OCI-LY3 (cell line): ENCODE data around the gene HMOX1.

Experiments
- EZH2phosphoT487 ChIP-seq: fragments of 200-600 bp; shearing (Covaris generic); IDR thresholded peaks from 2 replicates; pipeline ENCODE4 v1.6.1; 2018; ENCODE audit warnings: antibody characterized with exemption, mixed run types, low read depth
- TF ChIP-seq, protein P1 (sequence below): fragments of 200-600, 300-600 bp; sonication (generic); IDR thresholded peaks from 2 replicates; pipeline ENCODE4 v1.5.1; 2014; ENCODE audit warnings: antibody characterized with exemption, low read length, low read depth

DNA sequence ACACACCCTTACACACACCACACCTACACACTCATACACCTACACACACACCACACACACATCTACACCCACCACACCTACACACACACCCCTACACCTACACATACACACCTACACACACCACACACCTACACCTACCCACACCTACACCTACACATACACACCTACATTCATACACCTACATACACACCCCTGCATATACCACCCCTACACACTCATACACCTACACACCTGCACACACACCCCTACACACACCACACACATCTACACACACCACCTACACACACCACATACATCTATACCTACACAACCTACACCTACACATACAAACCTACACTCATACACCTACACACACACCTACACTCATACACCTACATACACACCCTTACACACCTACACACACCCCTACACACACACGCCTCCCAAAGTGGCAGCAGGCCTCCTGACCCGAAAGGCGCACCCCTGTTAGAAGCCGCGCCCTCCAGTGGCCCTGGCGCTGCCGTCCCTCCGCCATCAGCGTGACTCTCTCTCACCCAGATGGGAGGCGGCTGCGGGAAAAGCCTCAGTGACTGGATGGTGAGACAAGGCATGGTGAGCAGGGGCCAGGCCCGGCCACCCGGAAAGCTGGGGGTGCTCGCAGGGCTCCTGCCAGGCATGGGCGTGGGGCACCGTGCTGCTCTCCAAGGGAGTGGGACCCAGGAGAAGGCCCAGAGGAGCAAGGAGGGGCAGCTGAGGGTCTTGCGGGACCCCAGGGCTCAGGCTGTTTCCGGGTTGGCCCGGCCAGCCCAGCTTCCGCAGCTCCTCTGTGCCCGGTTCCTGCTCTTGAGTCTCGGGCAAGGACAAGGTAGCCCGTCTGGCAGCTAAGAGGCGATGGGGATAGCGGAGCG lies 37.0 kb upstream of the HMOX1 start:
- TF ChIP-seq, protein P1, sequence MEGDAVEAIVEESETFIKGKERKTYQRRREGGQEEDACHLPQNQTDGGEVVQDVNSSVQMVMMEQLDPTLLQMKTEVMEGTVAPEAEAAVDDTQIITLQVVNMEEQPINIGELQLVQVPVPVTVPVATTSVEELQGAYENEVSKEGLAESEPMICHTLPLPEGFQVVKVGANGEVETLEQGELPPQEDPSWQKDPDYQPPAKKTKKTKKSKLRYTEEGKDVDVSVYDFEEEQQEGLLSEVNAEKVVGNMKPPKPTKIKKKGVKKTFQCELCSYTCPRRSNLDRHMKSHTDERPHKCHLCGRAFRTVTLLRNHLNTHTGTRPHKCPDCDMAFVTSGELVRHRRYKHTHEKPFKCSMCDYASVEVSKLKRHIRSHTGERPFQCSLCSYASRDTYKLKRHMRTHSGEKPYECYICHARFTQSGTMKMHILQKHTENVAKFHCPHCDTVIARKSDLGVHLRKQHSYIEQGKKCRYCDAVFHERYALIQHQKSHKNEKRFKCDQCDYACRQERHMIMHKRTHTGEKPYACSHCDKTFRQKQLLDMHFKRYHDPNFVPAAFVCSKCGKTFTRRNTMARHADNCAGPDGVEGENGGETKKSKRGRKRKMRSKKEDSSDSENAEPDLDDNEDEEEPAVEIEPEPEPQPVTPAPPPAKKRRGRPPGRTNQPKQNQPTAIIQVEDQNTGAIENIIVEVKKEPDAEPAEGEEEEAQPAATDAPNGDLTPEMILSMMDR = no peak
- TF ChIP-seq EZH2phosphoT487 = no peak
